ENCODE measurements around the gene PMPCA.
"Not testable (repeated sequence)": the region's sequence is repeated elsewhere in the genome, so short reads cannot be mapped to it uniquely, and the experiment has no call there.

The PMPCA gene

GRCh38 chr9:136418182-136419091, 8.0 kb downstream of the PMPCA start:
- DNase-seq = no peak

- DNase-seq = no peak
Observed at GRCh38 chr9:136419092-136419420, 8.6 kb downstream of the PMPCA start.

- DNase-seq = no peak
Observed at GRCh38 chr9:136421791-136422190, 11.3 kb downstream of the PMPCA start.

GRCh38 chr9:136422876-136423275, 12.4 kb downstream of the PMPCA start:
- no peak for DNase-seq

- DNase-seq = no peak
Observed at GRCh38 chr9:136423432-136424146, 13.1 kb downstream of the PMPCA start.

GRCh38 chr9:136424750-136425362, 14.4 kb downstream of the PMPCA start:
- DNase-seq = no peak

- DNase-seq = not testable (repeated sequence)
Observed at GRCh38 chr9:136425367-136425766, 14.9 kb downstream of the PMPCA start.

- no peak for DNase-seq
Observed at GRCh38 chr9:136426787-136427186, 16.3 kb downstream of the PMPCA start.

- no peak for DNase-seq
Observed at GRCh38 chr9:136429075-136429628, 18.7 kb downstream of the PMPCA start.

- DNase-seq = no peak
Observed at GRCh38 chr9:136429683-136430491, 19.4 kb downstream of the PMPCA start.

GRCh38 chr9:136430588-136431234, 20.3 kb downstream of the PMPCA start:
- no peak for DNase-seq

GRCh38 chr9:136431782-136432350, 21.4 kb downstream of the PMPCA start:
- DNase-seq = no peak

GRCh38 chr9:136432591-136432990, 22.1 kb downstream of the PMPCA start:
- DNase-seq = no peak

- DNase-seq = no peak
Observed at GRCh38 chr9:136433043-136433715, 22.7 kb downstream of the PMPCA start.

GRCh38 chr9:136433849-136434579, 23.6 kb downstream of the PMPCA start:
- DNase-seq = no peak

GRCh38 chr9:136434580-136435169, 24.2 kb downstream of the PMPCA start:
- no peak for DNase-seq

- DNase-seq = no peak
Observed at GRCh38 chr9:136436055-136436634, 25.7 kb downstream of the PMPCA start.

- no peak for DNase-seq
Observed at GRCh38 chr9:136437430-136437829, 27.0 kb downstream of the PMPCA start.

- DNase-seq = no peak
Observed at GRCh38 chr9:136437839-136438547, 27.5 kb downstream of the PMPCA start.

Data from NCI-H1105 (cell line).